GM21447 (cell line): Measurements from ENCODE around the gene FEZF1.
A peak's percentile ranks its signal among the peaks of the same experiment; 100 is the strongest.

ENCODE experiments used
- ATAC-seq: cut with Tn5 transposase; IDR thresholded peaks from one replicate; pipeline ENCODE4 v1.9.1; 2021; ENCODE audit not compliant: unreplicated experiment

The FEZF1 gene

DNA sequence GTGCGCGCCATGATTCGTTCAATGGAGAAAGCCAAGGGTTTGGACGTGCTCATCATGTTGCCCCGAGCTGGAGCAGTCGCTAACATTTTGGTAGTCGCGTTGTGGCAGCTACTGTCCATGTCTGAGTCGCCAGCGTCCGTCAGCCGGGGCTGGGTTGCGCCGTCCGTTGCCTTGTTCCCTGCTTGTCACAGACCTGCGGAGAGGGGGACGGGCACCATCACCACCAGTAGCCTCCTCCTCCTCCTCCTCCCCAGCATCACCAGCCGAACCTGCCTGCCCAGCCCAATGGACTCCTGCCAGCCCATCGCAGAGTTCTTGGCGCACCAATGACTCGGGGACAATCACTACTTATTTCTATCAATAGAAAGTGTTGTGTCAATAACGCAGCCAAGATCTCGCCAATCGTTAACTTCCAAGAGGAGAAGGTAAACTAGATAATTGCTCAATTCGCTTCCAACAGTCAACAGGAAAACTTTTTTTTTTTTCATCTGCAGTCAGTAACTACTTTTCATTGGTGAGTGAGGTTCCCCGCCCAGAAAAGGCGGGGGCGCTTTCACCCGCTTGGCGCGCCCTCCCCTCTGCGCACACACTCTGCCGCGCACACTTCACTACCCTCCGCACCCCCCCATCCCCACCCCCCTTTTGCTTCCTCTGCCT is at the start of gene FEZF1:
Gene FEZF1, minus strand, starts transcription at position 432 of the 657 bp plus-strand sequence. Its CDS starts 313 bp downstream, at position 119.
- no peak for ATAC-seq

DNA sequence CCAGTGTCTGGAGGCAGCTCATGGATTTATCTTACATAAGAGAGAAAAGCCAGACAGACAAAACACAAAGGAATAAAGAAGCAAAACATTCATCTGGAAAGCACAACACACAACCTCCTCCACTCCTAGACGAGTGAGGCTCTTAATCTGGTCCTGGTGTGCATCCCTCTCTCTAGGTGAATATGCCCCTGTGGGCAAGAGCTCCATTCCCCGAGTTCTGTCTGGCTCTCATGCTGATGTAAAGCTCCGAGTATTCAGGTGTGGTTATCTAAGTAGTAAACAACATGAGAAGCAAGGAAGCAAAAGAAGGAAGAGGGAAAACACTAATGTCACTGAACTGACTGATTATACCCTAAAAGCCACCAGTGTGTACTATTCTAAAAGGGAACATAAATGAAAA is 47.9 kb upstream of the FEZF1 start:
- no peak for ATAC-seq

DNA sequence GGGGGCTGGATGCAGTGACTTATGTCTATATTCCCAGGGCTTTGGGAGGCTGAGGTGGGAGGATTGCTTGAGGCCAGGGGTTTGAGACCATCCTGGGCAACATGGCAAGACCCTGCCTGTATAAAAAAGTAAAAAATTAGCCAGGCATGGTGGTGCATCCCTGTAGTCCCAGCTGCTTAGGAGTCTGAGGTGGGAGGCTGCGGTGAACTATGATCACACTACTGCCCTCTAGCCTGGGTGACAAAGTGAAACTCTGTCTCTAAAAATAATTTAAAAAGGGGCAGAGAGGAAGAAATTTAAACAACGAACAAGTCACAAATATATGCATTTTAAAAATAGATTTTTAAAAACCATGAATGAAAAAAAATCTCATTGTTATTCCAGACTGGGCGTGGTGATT is 46.2 kb upstream of the FEZF1 start:
- no peak for ATAC-seq

DNA sequence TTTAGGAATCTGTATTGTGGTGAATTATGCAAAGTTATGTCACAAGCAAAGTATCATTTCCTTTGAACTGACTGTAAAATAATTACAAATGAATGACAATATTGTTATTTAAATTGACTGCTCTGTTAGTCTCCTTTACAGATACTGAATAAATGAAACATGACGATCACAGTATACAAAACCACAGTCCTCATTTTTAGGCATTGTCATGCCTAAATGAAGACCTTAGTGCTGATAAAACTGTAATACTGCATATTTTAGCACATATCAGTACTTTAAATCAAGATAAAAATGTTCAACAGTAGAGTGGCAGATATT is 39.7 kb upstream of the FEZF1 start:
- no peak for ATAC-seq

DNA sequence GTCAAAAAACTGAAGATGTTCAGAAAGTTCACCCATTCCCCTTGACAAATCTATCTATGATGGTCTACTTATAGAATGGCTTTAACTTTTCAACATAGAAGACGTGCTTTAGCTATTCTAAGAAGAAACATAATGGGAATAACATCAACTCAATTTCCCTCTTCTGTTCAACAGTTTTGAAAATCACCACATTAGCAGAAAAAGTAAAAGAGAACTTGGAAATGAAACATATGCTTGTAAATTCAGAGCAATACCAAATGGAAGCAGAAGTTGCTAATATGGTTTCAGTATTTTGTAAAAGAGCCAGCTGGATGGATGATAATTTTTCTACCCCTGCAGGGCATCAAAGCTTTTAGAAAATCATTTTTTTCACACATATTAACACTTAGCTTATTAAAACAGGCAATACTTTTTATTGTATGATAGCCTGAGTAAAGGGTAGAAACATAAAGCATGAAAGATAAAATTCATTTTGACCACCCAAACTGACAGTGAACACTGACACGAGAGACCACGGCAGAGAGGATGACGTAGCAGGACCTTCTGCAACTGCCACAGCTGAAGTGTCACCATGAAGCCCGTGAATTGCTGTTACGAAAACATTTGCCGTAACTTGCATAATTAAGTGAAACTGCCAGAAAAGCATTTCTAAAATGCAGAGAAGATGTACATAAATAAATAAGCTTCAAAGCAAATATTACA is 39.2 kb upstream of the FEZF1 start:
- ATAC-seq: no peak

DNA sequence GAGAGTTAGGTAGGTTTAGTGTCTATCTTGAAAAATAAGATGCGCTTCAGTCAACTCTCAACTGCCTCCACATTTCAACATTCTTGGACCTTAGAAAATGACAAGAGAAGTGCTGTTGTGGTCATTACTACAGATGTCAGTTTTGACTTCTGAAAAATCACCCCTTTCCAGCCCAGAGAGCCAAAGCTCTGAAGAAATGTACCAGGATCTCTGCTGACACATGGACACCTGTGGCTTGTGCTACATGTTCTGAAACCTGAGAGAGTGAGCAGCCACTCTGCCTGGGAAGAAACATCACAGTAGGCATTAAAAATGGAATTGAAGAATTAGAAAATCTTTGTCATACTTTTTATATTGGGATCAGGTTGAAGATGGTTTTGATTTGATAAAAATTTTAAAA is 35.9 kb upstream of the FEZF1 start:
- ATAC-seq: no peak

DNA sequence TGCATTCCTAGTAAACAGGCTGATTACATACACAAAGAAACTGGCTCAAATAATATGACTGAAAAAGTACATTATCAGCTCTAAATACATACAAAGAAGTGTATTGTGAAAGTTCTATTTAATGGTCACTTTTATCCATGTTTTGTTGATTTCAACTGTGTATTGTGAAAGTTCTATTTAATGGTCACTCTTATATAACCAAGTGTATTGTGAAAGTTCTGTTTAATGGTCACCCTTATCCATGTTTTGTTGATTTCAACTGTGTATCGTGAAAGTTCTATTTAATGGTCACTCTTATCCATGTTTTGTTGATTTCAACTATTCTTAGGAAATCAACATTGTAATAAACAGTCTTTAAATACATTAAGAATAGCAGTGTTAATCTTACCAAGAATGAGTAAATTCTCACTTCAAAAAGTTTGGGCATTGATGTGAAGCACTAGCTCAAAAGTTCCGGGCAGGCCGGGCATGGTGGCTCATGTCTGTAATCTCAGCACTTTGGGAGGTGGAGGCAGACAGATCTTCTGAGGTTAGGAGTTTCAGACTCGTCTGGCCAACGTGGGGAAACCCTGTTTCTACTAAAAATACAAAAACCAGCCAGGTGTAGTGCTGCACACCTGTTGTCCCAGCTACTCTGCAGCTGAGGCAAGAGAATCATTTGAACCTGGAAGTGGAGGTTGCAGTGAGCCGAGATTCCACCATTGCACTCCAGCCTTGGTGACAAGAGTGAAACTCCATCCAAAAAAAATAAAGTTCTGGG is 34.8 kb upstream of the FEZF1 start:
- no peak for ATAC-seq

DNA sequence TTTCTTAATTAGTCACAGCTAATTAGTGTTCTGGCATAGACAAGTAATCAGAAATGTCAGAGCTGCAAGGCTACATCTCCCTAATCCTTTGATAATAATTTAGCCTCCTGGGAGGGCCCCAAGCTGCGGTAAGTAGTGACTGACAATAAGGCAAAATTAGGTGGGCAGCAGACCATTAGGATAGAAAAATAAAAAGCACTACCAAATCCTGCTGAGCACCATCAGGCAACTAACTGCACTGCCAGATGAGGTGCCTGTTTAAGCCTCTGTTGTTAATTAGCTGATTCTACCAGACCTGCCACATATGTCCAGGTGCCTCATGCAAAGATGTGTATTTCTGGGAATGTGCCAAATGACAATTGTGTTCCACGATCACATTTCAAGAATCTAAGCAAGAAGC is 32.5 kb upstream of the FEZF1 start:
- no peak for ATAC-seq

DNA sequence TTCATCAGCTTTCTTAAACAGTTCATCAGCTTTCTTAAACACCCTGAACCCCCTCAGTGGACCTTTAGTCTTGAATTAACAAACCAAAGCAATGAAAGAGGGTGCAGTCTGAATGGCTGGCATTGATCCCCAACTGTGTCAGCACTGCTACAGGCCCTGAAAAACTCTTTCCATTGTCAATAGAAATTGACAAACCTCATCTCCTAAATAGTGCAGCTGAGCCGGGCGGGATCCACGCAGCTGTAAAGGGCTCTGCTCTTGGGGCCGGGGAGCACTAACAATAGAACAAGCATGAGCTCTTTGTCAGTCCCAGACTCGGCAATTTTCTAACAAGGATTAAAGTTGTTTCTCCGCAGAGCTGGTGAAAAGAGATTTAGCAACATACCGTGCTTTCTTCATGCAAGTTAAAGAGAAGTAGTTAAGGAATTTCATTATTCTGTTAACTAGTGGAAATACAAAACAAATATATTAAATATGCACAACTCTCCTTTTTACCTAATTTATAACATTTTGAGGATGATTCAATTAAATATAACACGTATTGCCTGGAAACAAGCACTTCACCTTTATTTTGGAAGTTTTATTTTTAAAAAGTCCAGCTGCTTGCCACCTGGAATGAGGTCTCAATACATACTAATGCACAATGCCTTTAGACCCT is 24.7 kb upstream of the FEZF1 start:
- ATAC-seq: no peak

DNA sequence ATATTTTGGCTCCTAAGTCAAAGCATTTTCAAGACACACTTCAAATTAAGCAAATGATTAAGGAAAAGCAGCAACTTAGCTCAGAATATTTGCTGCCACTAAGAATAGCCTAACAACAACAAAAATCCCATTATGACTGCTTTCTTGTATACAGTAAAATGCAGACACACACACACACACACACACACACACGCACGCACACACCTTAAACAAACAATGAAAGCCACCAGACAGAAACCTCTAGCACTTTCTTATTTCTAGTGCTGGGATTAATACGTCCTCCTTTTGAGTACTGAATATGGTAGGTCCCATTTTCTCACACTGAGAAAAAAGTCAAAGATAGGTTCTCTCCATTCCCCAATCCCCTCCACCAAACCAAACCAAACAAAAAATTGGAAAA is 23.4 kb upstream of the FEZF1 start:
- ATAC-seq: no peak

DNA sequence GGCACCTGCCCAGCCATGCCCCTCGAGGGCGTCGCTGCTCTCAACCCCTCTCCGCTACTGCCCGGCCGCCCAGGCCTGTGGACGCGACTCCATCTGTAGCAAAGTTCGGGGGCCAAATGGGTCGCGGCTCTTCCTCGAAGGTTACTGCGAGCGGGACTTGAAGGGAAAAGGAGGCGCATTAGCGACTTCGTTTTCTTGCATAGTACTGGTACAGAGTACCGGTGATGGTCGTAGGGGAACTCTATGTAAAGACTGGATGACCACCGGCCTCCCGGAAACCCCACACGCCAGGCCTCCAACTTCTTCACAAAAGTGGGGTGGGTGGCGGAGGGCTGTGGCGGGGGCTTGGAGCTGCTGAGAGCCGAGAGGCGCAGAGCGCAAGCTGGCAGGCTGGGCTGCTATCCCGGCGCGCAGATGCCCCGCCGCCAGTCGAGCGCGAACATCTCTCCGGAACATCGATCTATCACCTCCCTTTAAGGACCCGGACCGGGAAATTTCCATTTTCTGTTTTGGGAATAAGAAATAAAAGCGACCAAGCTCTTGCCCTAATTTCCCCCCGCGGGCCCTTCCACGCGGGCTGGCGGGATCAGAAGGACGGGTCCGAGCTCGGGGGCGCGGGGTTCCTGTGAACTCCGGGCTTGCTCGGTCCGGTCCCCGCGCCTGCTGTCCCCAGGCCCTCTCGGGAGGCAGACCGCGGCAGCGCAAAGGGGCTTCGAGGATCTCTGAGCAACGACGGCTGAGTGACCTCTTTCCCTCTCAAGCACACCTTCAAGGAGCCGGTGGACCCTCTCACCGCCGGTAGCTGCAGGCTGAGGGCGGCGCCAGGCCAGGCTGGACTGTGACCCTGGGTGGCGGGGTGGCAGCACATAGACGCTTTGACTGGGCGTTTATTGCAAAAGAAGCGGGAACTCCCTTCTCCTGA is 12.2 kb upstream of the FEZF1 start:
- no peak for ATAC-seq

DNA sequence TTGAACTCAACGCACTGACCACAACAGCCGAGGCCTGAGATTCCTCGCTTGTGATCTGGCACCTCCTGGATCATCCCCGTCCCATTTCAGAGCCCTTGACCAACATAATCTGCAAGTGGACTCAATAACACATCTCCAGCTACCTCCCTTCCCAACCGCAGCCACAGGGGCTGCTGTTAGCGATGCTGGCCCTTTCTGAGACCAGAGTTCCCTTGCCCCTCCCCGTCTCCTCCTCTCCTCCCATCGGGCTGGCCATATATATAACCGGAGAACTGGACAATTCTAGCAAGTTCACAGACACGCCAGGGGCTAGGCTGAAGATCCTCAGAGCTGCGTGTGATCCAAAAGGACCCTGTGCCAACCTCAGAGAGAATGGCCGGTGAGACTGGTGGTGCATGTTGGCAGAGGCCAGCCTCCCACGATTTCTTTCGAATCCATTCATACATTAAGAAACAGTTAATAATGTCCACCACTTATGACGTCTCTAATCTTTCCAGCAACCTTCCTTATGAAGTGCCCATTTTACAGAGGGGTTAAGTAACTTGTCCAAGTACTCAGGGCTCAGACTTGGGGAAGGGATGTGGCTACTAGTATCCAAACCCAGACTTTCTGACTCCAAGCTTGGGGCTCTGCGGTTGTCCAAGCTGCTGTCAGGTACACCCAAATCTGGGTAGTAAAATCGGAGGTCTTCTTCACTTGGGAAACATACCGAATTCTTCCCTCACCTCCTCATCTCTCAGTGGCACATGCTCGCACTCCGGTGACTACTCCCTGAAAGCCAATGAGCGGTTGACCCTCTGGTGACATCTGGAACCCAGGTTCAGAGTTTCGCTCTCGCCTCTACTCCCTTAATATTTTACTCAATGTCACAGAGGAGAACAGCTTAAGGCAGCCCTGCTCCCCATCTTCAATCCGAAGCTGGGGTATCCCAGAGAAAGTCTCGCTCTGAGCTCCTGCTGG is 11.2 kb upstream of the FEZF1 start:
- no peak for ATAC-seq

DNA sequence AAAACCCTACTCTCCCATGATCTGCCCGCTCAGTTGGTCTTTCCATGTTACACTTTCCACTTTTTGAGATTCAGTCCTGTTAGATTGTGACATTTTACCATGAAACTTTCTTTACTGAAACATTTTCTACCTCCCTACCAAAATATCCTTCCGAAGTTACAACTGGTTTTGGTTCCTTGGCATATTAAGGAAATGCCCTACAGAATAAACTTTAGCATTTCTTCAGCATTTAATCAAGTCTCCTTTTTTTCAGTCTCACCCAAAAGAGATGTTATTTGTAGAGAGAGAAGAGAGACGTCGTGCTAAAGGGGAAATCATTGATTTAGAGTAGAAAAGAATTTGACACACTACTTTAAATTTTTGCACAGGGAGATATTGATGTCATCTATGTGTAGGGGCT is 9.7 kb upstream of the FEZF1 start:
- ATAC-seq: no peak

DNA sequence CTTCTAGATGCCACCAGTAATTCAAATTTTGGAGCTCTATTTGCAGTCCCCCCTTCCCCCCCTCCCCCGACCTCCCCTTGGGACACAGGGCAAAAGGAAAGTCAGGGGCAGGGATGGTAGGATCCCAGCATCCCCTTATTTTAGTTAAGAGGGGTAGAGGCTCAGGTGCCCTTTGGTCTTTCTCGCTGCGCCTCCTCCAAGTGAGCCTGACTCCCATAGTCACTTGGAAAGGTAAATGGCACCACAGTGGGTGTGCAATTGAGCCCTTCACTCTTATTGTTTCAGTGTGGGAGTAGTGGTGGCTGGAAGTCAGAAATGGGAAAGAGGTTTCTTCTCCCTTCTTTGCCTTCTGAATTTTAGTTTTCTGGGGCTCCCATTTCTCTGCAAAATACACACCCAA is 8.2 kb upstream of the FEZF1 start:
- ATAC-seq: no peak

DNA sequence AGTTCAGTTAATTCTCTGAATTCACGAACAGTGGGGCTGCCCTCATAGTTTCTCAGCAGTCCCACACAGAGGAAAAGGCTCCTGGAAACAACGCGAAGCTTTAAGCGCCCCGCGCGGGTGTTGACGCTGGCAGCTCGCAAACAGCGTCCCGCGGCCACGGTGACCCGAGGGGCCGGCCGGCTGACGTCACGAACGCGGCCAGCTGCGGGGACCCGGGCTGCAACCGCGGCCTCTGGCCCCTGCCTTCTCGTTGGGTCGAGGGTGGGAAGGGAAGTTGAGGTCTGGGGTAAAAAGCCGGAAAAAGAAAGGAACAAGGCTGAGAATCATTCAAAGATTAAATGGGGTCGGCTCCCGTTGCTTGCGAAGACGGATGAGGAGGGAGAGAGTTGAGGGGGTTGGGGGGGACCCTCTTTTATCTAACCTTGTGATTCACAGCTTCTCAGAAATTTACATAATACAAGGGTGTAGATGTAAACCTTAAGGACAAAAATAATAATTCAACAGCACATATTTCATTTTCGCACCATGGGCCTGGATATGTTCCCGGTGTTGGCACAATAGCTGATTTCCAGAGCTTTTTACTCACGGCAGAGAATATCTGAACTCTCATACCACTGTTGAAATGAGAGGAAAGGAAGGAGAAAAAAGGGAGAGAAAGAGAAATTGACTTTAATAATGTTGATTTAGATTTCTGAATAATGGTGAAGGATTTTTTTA is 7.3 kb upstream of the FEZF1 start:
- no peak for ATAC-seq

DNA sequence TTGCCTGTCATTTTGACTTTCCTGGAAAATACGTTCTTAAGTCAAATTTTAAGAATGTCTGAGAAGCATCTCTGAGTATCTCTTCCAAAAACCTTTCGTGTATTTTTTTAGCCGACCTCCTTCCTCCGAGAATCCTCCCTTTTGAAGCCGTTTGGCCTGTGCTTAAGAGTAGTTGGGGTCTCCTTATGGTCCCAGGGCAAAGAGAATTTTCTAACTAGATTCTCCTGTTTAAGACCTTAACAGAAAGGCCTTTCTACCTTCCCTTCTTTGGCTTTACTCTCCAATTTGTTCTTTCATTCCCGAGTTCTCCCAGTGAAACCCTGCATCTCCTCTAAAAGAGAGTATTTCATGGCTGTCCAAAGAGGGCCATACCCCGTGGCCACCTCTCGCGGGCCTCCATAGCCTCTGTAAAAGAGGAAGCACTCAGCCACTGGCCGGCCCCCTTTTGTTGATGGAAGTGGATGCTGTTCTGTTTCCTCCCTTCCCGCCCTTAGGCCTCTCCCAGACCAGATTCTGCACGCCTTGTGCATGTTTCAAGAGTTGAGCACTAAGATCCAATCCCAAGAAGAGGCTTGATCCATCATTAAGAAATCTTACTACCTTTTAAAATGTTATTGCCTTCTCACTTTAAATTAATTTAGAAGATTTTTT is 6.6 kb upstream of the FEZF1 start:
- no peak for ATAC-seq

DNA sequence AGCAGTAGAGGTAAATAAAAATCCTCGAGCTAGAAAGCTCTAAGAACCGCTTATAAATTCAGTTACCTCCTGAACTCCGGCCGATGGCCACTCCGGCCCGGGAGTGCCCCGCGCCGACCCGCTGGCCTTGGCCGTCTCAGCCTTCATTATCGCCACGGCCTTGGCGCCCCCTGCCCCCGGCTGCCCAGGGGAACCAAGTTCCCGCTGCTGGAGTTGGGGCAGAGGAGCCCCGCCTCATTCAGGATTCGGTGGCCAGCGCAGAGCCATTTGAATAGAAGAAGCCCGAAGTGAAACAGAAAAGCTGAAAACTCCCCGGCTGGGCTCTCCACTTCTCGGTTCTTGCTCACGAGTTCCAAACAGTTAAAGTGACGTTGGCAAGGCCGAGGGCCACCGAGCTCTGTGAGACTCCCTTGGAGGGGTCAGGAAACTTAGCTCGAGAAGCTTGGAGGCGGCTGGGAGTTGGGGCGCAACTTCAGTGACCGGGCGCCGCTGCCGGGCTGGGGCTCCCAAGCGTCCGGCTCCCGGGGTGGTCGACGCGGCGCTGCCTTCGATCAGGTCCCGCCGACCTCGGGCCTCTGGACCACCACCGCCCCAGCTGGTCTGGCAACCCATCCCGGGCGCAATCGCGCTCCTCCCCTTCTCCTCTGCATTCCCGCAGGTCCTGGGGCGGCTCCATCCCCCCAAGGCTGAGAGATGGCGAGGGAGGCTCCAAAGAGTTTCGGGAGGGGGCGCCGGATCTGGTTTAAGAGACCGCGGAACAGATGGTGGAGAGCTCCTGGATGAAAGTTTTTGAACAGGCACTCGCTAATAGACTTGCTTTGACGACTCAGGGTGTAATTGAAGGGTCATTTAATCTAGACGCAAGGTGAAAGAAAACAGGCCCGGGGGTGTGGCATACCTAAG is 5.8 kb upstream of the FEZF1 start:
- ATAC-seq: peak; percentile 63
